SIG-M5 (cell line): ENCODE measurements around the gene ARFGEF2.
A peak's percentile ranks its signal among the peaks of the same experiment; 100 is the strongest.
"Not testable (repeated sequence)": the region's sequence is repeated elsewhere in the genome, so short reads cannot be mapped to it uniquely, and the experiment has no call there.

Source experiments
- DNase-seq: peaks from one replicate; lab custom pipeline; 2025; lab: John Stamatoyannopoulos, UW

ARFGEF2 gene

DNA sequence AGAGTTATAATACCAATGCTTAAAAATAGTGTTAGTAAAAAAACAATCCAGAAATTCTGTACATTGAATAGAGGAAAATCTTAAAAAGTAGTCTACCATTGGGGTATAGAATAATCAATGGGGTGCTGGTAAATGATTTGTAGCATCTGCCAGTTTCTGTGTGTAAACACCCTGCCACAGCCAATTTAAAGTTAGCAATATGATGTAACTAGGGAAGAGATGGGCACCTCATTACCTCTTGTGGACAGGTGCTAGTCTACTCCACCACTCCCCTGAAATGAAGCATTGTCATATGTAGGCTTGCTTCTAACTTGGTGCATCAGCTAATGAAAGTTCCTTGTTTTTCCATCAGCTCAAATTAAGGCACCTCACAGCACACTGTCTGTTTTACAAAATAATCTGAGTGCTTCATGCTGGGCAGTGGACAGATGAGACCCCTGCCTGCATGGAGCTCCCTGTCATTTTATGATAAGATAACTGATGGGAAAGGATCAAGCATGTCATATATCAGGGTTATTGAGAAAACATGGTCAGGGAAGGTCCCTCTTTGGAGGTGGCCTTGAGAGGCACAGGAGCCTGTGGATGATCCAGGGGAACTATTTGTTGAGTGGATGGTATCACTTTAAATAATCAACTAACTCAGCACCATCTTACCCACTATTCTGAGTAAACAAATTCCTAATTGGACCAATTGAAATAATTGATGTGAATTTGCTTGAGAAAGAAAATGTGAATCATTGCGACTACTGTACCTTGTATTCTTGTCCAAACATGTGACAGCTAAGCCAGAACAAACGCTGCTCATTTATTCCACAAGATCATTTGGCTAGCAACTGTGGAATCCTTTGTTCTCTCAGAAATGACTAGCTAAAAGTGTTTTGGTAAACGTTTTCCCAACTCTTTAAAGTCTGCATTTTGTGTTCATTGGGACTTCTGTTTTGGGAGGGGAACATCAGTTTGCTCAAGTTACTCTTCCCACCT, 78.7 kb downstream of the ARFGEF2 start:
- DNase-seq: no peak

DNA sequence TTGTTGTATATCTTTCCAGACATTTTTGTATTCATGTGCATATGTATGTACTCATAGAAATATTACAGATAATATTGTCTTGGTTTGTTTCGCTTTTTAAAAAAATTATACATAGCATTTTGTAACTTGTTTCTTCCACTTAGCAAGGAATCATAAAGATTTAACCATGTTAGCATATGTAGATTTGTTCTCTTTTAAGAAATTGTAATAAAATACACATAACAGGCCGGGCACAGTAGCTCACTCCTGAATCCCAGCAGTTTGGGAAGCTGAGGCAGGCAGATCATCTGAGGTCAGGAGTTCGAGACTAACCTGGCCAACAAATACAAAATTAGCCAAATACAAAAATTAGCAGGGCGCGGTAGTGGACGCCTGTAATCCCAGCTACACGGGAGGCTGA, 80.2 kb downstream of the ARFGEF2 start:
- DNase-seq: no peak

DNA sequence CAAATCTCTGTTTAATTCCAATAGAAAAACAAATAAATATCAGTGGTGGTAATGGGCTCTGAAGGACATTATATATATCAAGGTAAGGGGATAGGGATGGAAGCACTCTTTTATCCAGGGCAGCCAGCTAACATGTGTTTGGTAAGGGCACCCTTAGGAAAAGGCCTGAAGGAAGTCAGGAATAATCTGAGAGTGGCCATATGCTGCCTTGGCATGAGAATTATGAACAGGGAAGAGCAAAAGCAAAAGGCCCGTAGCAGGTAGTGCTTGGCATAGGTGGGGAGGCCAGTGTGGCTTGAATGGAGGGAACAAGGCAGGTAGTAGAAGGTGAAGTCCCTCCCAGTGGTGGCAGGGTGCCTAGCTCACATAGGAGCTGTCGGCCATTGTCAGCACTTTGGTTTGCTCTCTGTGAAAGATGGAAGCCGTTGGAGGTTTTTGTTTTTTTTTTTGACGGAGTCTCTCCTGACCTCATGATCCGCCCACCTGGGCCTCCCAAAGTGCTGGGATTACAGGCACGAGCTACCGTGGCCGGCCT, 85.0 kb downstream of the ARFGEF2 start:
- no peak for DNase-seq

DNA sequence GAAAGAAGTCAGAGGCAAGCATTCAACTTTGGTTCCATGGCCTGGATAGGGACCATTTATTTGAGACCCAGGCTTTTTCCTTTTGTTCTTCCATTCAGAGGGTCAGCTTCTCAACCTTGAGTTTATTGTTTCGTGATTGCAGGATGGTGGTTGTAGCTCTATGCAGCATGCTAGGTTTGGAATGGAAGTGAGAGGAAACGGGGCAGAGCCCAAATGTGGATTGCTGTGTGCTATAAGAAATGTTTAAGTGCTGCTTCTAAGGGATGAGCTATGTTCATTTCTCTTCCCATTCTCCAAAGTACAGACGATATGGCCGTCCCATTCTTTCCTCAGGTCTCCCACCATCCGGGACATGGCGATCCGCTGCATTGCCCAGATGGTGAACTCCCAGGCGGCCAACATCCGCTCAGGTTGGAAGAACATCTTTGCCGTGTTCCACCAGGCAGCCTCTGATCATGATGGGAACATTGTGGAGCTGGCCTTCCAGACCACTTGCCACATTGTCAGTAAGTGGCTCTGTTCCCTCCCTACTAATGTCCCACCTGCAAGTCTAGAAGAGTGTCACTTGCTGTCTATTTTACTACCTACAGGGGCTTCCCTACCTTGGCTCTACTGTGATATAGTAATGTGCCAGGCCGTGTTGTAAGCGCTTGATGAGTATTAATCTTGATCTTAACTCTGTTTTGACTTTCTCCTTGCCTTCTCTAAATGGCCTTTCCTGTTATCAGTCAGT, 88.6 kb downstream of the ARFGEF2 start:
- DNase-seq: no peak

DNA sequence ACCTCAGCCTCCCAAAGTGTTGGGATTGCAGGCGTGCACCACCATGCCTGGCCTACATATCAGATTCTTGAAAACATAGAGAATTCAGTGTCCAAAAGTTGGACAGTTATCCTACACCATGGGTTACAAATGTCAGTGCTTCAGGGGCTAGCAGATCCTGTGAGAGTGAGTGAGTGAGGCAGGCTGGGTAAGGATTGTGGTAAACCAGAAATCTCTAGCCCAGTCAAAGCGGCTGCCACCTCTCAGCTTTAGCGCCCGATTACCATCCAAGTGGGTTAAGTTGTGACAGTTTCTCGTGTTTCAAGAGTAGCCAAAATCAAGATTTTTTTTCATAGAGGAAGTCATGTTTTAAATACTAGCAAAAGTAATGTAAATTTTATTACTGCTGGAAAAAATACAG, 102.7 kb downstream of the ARFGEF2 start:
- no peak for DNase-seq

DNA sequence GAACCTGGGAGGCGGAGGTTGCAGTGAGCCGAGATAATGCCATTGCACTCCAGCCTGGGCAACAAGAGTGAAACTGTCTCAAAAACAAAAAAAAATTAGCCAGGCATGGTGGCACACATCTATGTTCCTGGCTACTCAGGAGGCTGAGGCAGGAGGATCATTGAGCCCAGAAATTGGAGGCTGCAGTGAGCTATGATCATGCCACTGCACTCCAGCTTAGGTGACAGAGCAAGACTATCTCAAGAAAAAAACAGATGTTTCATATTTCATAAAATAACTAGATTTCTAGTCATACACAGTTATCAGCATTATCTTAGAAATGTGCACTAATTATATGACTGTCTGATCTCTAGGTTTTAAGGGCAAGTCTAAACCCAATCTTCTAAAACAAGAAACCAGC, 106.7 kb downstream of the ARFGEF2 start:
- not testable (repeated sequence) for DNase-seq

DNA sequence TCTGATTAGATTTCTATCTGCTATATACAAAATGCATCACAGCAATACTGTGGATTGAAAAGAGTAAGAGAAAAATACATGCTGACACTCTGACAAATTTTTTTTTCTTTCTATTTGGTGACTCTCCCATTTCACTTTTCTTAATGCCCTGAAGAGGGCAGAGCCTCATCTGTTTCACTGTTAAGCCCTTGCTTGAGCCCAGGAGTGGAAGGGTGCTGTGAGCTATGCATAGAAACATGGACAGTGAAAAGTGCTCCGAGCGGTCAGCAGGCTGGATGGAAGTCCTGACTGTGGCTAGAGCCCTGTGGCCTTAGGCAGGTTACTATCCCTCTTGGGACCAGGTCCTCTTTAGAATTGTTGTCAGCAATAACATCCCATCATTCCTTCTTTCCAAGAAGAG, 107.2 kb downstream of the ARFGEF2 start:
- DNase-seq: no peak

DNA sequence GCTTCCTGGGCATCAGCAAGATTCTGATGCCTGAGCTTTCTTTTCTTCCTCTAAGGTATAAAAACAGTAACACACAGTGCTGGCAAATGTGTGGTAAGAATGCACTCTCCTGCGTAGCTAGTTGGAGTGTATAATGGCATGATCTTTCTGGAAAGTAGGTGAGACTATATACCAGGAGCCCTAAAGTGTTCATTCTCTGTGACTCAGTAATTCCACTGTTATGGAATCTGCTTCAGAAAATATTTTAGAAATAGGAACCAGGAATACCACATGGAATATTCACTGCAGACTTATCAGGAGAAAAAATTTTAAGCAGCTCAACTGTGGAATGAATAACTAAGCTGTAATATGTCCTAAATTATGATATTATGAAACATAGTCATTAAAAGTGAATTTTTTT, 107.7 kb downstream of the ARFGEF2 start:
- DNase-seq: no peak

DNA sequence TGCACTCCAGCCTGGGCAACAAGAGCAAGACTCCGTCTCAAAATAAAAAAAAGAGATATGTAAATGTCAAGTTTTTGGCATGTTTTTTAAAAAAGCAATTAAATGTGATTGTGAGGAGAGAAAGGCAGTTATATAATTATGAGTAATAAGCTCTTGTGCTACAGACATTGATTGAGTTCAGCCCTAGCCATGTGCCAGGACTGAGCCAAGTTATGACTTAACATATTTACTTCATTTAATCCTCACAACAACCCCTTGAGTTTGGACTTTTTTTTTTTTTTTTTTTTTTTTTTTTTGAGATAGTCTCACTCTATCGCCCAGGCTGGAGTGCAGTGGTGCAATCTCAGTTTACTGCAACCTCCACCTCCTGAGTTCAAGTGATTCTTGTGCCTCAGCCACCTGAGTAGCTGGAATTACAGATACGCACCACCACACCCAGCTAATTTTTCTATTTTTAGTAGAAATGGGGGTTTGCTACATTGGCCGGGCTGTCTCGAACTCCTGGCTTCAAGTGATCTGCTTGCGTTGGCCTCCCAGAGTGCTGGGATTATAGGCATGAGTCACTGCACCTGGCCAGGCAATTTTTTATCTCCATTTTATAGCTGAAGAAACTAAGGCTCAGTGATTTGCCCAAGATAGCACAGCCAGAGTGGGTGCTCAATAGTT, 109.6 kb downstream of the ARFGEF2 start:
- no peak for DNase-seq

DNA sequence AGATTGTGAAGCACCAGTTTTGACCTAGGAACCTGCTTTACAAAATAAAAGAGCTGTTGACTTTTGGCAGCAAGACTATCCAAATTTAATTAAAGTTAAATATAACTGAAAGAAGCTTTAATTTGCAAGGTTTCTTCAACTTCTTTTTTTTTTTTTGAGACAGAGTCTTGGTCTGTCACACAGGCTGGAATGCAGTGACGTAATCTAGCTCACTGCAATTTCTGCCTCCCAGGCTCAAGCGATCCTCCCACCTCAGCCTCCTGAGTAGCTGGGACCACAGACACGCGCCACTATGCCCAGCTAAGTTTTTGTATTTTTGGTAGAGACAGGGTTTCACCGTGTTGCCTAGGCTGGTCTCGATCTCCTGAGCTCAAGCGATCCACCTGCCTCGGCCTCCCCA, 110.9 kb downstream of the ARFGEF2 start:
- no peak for DNase-seq

DNA sequence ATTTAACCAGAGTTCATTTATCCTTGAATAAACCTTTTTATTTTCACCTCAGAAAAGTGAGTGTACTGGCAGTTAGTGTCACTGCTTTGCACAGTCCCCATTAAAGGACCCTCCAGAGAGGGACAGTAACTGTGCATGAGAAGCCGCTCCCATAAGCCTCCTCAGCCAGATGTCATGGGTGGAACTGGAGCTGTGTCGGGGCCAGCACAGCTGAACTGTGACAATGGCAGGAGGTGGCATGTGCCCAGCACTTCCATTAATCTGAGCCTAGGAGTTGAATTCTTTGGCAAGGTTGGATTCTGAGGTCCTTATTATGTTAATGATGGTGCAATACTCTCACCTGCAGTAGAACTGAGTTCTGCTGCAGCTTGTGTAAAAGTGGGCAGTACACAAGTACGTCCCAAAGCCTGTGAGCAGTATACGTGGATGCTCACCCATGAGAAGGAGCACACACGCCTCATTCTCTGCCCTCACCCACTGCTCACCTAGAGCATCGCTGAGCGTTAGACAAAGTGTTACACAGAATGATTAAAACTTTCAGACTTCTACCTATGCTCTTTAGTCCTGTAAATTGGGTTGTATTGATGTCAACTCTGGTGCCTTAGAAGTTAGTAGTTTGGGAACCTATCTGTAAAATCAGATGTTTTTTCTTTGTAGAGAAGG, 112.7 kb downstream of the ARFGEF2 start:
- DNase-seq: no peak

DNA sequence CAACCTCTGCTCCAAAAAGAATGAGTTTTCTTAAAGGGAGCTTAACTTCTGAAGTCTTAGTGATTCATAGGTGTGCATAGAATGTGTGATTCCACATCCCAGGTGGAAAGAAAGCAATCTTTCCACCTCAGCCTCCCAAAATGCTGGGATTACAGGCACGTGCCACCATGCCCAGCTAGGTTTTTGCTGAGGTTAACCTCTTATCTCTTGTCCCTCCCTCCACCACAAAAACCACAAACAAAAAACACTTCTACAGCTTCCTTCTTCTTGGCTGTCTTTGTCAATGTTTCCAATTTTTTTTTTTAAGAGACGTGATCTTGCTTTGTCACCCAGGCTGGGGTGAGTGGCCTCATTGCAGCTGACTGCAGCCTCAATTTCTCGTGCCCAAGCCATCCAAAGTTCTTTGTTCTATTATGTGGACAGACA, 116.5 kb downstream of the ARFGEF2 start:
- peak; percentile 92 for DNase-seq

DNA sequence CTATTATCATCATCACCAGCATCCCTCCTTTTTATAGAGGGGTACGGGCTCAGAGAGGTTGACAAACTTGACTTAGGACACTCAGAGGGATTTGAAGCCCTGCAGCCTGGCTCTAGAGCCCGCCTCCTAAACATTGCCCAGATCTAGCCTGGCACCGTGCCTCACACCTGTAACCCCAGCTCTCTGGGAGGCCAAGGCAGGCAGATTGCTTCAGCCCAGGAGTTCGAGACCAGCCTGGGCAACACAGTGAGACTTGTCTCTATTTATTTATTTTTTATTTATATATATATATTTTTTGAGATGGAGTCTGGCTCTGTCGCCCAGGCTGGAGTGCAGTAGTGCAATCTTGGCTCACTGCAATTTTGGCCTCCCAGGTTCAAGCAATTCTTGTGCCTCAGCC, 118.3 kb downstream of the ARFGEF2 start:
- no peak for DNase-seq

DNA sequence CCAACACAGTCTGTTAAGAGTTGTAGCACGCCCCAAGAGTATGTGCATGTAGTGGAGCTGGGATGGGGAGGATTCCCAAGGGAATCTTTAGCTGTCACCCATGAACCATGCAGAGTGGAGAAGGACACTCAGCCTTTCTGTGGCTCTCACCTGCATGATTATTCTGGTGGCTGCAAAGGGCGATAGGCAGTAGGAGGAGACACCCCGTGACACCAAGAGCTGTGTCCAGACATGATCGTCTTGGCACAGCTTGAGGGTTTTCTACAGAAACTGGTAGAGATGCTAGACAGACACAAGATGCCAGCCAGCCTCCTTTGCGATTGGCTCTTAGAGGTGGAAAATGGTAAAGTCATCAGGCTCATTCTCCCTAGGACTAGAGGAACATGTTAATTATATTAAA, 121.5 kb downstream of the ARFGEF2 start:
- no peak for DNase-seq

DNA sequence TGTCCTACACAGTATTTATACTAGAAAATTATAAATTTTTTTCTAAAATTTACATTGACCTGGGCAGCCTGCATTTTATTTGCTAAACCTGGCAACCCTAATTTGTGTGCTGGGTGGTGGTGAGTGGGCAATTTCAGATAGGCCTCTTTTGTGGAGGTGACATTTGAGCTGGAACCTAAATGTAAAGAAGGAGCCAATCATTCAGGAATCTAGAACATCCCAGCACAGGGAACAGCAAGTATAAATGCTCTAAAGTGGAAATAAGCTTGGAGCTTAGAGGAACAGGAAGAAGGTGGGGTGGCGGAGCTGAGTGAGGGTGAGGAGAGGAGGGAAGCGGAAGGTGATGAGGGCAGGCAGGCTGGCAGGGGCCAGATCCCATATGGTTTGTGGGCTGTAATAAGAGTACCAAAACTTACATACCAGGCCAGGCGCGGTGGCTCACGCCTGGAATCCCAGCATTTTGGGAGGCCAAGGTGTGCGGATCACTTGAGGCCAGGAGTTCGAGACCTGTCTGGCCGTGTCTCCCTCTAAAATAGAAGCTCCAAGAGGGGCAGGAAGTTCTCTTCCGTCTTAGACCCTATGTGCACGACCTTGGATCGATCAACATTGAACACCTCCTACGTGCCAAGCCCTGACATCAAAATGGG, 124.1 kb downstream of the ARFGEF2 start:
- DNase-seq: no peak

DNA sequence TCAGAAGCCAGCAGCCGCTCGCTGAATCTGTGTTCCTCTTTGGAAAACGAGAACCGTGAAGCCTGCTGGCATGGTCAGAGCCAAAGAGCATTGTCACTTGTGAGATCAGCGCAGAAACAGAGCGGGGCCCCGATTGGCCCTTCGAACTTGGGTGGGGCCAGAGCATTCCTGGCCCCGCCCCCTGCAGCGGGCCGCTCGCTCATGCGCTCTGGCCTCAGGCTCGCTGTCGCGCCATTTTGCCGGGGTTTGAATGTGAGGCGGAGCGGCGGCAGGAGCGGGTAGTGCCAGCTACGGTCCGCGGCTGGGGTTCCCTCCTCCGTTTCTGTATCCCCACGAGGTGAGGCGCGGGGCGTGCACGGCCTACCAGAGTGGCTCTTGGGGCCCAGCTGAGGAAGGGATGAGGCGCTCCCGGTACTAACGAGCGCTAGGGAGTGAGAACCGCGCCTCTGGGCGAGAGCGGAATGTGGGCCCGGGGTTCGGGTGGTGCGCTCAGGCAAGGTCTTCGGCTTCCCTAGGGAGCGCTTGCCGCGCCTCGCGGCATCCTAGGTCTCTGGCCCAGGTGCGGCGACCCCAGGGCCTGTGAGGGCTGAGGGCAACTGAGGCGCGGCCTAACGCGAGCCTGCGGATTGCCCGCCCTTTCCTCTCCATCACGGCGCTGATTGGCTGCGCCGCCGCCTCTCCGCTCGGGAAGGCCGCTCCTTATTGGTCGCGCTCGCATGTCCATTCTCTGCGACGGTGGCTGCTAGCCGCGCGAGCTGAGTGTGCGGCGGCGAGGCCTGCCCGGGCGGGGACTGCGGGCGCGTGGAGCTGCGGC, 124.8 kb downstream of the ARFGEF2 start, which contains the start of gene CSE1L:
Gene CSE1L (plus strand): TSS at position 226 of the 814 bp plus-strand sequence. CDS start 12,152 bp downstream, outside the sequence.
- peak; percentile 85 for DNase-seq

DNA sequence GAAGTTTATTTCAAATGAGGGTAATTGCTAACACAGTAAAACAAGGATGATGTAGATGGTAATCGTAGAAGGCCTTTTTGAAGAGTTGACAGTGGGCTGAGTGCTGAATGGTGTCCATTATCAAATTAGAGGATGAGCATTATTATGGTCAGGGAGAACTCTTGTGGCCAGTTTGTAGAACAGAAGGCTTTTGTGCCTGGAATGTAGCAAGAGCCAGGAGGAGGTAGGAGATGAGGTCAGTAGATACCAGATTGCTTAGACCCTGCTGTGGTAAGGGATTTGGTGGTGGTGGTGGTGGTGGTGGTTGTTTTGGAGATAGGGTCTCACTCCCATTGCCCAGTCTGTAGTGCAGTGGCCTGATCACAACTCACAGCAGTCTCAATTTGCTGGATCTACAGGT, 130.8 kb downstream of the ARFGEF2 start:
- no peak for DNase-seq

DNA sequence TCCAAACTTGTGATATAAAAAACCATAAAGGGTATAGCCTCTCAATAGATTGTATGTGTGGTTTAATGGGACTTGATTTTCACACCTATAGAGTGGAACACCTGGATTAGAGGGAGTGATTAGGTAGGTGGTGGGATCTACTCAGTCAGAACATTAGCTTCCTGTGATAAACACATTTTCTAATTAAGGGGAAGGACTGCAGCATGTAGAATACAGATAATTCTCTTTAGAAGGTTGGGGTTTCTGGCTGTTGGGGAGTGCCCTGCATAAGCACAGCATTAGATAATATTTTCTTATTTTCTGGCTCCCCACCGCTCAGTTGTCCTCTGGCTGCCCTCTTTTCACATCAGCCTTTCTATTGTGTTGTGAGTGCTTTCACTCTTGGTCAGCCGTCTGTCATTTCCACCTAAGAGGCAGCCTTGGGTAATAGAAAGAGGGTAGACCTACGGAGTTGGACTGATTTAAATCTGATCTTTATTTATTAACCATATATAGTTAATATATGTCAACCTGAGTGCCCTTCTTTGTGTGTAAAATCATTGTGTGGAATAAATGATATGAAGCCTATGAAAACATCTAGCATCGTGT, 132.6 kb downstream of the ARFGEF2 start:
- no peak for DNase-seq

DNA sequence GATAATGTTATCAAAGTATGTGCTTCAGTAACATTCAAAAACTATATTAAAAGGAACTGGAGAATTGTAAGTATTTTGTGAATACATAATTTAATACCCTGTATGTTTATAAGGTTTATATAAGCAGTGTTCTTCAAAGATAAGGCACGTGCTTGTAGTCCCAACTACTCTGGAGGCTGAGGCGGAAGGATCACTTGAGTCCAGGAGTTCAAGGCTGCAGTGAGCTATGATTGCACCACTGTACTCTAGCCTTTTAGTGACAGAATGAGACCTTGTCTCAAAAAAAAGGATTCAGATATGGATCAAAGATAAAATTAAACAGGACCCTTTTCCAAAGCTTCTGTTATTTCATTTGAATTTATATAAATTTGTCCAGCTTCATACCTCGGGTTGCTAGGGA, 141.8 kb downstream of the ARFGEF2 start:
- DNase-seq: no peak

DNA sequence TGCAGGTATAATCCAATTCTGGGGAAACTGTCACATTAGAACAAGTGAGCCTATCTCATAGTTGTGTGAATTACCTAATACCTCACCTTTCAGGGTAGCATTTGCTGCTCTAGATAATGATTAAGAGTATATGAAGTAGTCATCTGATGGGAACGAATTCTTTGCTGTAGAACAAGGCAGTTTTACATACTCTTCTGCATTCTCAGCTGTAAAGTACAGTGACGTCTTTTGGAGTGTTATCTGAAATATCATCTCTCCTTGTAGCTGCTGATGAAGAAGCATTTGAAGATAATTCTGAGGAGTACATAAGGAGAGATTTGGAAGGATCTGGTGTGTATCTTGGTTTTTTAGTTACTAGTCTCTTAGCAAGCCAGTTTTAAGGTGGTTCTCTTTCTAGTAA, 153.0 kb downstream of the ARFGEF2 start:
- DNase-seq: no peak
